Measurements from ENCODE around the gene NANOGP8.

NANOGP8 gene

GRCh38 chr15:35038626-35039451 is 46.3 kb downstream of the NANOGP8 start:
- H3K27ac ChIP-seq, result no peak overlapping the region
- TF ChIP-seq CTCF (conservative IDR thresholded peaks at IDR 0.05), result no peak
- TF ChIP-seq ZFX (IDR thresholded peaks at IDR 0.05), result no peak
